ENCODE measurements around the gene SPP2.

SPP2 gene

GRCh38 chr2:234050455-234051135 lies at the start of gene SPP2:
Gene SPP2, plus strand, starts transcription at chr2:234050702. Its CDS starts 85 bp downstream, at chr2:234050787.
- Histone ChIP-seq H3K27me3 (replicated peaks; ENCODE audit: control insufficient read depth, insufficient read depth, low read length) (no peaks in the 10 kb centered on the region; the same call in 1 of the 2 replicates), H3K36me3 (ENCODE audit: control insufficient read depth, insufficient read depth, low read length) (no peaks in the 10 kb centered on the region), H3K4me3 (replicated peaks; ENCODE audit: low read depth, low read length) (no peak within 1 kb of the TSS)
- DNase-seq (ENCODE audit: extremely low read depth, insufficient read length) = no peak
- no peak for TF ChIP-seq CTCF (IDR thresholded peaks at IDR 0.05; ENCODE audit: insufficient read depth, low read length, poor library complexity, severe bottlenecking)

- Histone ChIP-seq H3K4me3 (replicated peaks; ENCODE audit: low read depth, low read length) (no peak overlapping the region), H3K27me3 (replicated peaks; ENCODE audit: control insufficient read depth, insufficient read depth, low read length) (peaks cover 2% of the 10 kb centered on the region), H3K36me3 (ENCODE audit: control insufficient read depth, insufficient read depth, low read length) (no peaks in the 10 kb centered on the region)
- no peak for TF ChIP-seq CTCF (IDR thresholded peaks at IDR 0.05; ENCODE audit: insufficient read depth, low read length, poor library complexity, severe bottlenecking)
- DNase-seq (ENCODE audit: extremely low read depth, insufficient read length) = no peak
Observed at GRCh38 chr2:234001380-234002160, 48.9 kb upstream of the SPP2 start.

- H3K36me3 ChIP-seq (ENCODE audit: control insufficient read depth, insufficient read depth, low read length) = no peaks in the 10 kb centered on the region
- no peak overlapping the region for H3K4me3 ChIP-seq (replicated peaks; ENCODE audit: low read depth, low read length)
- DNase-seq (ENCODE audit: extremely low read depth, insufficient read length) = no peak
- H3K27me3 ChIP-seq (replicated peaks; ENCODE audit: control insufficient read depth, insufficient read depth, low read length) = peaks cover 2% of the 10 kb centered on the region
- no peak for TF ChIP-seq CTCF (IDR thresholded peaks at IDR 0.05; ENCODE audit: insufficient read depth, low read length, poor library complexity, severe bottlenecking)
Observed at GRCh38 chr2:234002281-234002680, 48.2 kb upstream of the SPP2 start.

- DNase-seq (ENCODE audit: extremely low read depth, insufficient read length) = no peak
- Histone ChIP-seq H3K4me3 (replicated peaks; ENCODE audit: low read depth, low read length) (no peak overlapping the region), H3K27me3 (replicated peaks; ENCODE audit: control insufficient read depth, insufficient read depth, low read length) (peaks cover 2% of the 10 kb centered on the region), H3K36me3 (ENCODE audit: control insufficient read depth, insufficient read depth, low read length) (no peaks in the 10 kb centered on the region)
- TF ChIP-seq CTCF (IDR thresholded peaks at IDR 0.05; ENCODE audit: insufficient read depth, low read length, poor library complexity, severe bottlenecking) = no peak
Observed at GRCh38 chr2:234003972-234004617, 46.4 kb upstream of the SPP2 start.

GRCh38 chr2:234005126-234005525 lies 45.4 kb upstream of the SPP2 start:
- Histone ChIP-seq H3K36me3 (ENCODE audit: control insufficient read depth, insufficient read depth, low read length) (no peaks in the 10 kb centered on the region), H3K4me3 (replicated peaks; ENCODE audit: low read depth, low read length) (no peak overlapping the region), H3K27me3 (replicated peaks; ENCODE audit: control insufficient read depth, insufficient read depth, low read length) (peaks cover 2% of the 10 kb centered on the region)
- DNase-seq (ENCODE audit: extremely low read depth, insufficient read length) = no peak
- no peak for TF ChIP-seq CTCF (IDR thresholded peaks at IDR 0.05; ENCODE audit: insufficient read depth, low read length, poor library complexity, severe bottlenecking)
